Measurements from ENCODE around the gene PNLIPRP1. TPM values are rescaled to one million over a fixed set of nuclear protein-coding genes. Genes with fewer than 3 reads are reported as not detected.

Gene PNLIPRP1
- not detected in 2 replicates for total RNA-seq

DNA sequence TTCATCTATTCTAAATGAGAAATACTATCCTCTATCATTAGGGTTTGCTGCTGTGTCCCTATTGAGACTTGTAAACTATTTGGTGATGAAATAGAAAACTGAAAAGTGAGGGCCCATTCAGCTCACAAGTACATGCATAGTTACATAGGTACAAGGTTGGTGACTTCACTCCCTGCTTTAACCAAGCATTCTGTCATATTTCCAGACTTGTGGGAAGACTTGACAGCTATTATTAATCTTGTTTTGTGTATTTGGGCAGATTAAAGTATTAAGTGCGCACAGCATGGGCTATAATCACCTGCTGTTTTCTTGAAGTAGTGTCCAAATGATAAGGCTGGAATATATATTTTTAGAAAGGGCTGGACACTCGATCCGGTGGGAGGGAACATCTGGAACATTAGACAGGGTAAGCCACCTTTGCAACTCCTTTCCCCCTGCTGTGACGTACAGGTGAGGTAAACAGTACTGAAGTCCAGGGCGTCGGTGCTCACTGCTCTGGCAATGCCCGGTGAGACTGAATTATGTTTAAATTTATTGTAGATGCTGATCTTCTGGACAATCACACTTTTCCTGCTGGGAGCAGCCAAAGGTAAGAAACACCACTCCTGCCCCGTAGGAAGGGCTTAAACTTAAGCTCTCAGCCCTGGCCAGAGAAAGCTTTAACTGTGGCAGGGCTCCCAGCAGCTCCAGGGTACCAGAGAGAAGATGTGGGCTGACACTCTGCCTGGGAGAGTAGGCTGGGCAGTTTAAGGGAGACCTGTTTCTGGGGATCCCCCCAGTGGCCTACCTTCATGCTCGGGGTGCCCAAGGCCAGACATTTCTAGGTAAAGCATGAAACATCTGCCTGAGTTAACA, at the start of gene PNLIPRP1:
Gene PNLIPRP1 (plus strand): TSS at position 370 of the 855 bp plus-strand sequence. CDS start 171 bp downstream, at position 541.

DNA sequence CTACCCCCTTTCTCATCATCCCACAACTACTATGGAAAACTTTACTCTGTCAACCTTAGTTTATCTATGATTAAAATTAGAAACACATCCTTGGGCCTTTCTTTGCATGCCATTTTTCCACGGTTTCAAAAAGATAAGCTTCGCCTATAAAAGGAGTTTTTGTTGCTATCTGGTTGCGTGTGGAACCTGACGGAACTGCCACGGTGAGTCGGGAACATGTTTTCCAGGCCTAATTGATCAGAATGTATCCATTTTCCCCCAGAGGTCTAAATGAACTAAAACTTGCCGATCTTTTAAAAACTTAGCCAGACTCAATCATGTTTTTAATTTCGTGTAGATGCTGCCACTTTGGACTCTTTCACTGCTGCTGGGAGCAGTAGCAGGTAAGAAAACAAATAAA, 45.0 kb upstream of the PNLIPRP1 start, which contains the start of gene PNLIP:
Gene PNLIP (plus strand): TSS at position 176 of the 400 bp plus-strand sequence. CDS start 162 bp downstream, at position 338.

DNA sequence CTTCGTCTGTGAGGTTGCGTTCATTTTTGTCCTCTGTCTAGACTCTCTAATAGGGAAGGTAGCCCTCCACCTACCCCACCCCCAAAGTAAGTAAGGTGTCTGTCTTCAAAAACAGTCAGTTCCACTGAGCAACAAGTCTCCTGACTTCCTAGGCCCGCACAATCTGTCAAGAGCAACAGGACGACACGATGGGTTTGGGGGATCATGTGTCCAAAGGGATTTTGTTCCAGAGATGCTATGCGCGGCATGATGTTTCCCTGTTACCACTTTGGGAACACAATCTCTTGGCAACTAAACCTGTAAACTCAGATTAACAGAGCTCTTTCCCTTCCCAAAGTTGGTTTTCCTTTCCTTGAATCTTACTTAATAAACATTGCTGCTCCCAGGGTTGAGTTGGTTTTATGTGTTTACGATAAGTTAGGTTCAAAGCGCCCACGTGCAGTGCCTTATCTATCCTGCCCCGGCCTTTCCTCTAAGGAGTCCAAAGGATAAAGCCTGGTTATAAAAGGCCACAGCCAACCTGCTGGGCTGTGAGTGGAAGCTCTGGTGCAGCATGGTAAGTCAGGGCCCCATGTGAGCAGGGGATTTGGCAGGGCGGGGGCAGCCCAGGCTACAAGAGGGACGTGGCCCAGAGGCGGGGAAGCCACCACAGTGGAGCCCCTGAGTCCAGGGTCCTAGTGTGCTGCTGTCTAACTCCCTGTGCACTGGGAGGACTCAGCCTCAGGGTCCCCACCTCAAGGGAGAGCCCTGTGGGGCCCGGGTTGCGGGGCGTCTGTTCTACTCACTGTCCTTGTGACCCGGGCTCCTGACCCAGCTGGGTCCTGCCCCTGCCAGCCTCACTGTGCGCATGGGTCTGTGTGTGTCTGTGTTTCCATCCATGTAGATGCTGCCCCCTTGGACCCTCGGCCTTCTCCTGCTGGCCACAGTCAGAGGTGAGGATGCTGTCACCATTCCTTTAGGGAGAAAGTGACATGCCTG, 30.0 kb downstream of the PNLIPRP1 start, which contains the start of gene PNLIPRP2:
Gene PNLIPRP2 (plus strand): TSS at position 531 of the 978 bp plus-strand sequence.

Other genes starting within 250 kb of the PNLIPRP1 start
- gene PNLIPRP3, start 163.1 kb upstream of the PNLIPRP1 start, total RNA-seq = 0.17 TPM in 1 of 2 replicates, not detected in the other
- not detected in 2 replicates for gene PNLIP, start 45.0 kb upstream of the PNLIPRP1 start, total RNA-seq
- not detected in 2 replicates for gene PNLIPRP2, start 30.0 kb downstream of the PNLIPRP1 start, total RNA-seq
- gene HSPA12A, start 151.6 kb downstream of the PNLIPRP1 start, total RNA-seq = 9.0 and 11.4 TPM in 2 replicates

All from smooth muscle cell of trachea (primary cell).